GM12874 (cell line): Measurements from ENCODE around the gene PSMC2.

Source experiments
- TF ChIP-seq, protein P1 (sequence below): IDR thresholded peaks from 2 replicates; pipeline ENCODE4 v1.5.1; 2011; ENCODE audit warnings: low read depth, mild to moderate bottlenecking, control low read depth, low read length, moderate library complexity; ENCODE audit not compliant: insufficient read depth

Gene PSMC2

DNA sequence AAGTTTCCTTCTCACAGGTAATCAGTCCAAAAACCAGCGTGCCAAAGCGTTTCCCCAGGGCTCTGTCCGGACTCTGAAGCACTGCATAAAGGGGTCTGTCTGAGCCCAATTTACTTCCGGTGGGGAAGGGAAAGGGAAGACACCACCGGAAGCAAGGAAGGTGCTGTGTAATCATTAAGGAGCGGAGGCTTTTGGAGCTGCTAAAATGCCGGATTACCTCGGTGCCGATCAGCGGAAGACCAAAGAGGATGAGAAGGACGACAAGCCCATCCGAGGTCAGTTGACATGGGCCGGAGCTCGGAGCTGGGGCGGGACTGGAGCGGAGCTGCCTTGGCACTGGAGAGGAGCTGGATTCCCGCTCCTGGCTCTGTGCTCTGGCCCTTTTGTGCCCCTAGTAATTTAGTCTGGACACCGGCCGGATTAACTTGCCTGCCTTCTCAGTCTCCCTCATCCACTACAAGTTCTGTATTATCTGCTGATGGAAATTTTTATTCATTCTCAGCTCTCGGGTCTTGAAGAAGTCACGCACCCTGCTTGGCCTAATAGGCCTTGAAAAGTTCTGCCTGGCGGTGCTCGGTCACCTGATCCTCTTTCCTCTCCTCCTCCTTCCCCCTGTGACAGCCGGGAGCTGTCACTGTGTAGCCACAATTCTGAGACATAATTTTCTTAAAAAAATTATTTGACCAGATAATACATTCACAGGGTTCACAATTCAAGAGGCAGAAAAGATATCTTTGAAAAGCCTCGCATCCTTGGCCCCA is at the start of gene PSMC2:
TSS of gene PSMC2 (plus strand) at position 137 of the 761 bp plus-strand sequence. CDS start at position 206, 69 bp downstream.
- TF ChIP-seq, protein P1, sequence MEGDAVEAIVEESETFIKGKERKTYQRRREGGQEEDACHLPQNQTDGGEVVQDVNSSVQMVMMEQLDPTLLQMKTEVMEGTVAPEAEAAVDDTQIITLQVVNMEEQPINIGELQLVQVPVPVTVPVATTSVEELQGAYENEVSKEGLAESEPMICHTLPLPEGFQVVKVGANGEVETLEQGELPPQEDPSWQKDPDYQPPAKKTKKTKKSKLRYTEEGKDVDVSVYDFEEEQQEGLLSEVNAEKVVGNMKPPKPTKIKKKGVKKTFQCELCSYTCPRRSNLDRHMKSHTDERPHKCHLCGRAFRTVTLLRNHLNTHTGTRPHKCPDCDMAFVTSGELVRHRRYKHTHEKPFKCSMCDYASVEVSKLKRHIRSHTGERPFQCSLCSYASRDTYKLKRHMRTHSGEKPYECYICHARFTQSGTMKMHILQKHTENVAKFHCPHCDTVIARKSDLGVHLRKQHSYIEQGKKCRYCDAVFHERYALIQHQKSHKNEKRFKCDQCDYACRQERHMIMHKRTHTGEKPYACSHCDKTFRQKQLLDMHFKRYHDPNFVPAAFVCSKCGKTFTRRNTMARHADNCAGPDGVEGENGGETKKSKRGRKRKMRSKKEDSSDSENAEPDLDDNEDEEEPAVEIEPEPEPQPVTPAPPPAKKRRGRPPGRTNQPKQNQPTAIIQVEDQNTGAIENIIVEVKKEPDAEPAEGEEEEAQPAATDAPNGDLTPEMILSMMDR = no peak

DNA sequence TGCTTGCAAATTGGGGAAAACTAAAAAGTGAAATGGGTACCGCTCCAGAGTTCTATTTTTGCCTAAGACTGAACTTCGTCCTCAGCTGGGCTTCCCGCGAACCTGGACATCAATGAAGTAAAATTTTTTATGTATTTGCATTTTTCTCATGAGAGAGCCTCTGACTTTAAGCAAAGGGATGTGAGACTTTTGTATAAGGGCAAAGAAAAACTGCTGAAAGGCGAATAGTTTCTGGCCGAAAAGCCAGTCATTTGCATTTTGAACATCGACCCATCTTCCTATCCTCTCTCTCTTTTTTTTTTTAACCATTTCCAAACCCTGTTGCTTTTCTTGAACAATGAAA is 49.6 kb upstream of the PSMC2 start:
- TF ChIP-seq, protein P1 = no peak

DNA sequence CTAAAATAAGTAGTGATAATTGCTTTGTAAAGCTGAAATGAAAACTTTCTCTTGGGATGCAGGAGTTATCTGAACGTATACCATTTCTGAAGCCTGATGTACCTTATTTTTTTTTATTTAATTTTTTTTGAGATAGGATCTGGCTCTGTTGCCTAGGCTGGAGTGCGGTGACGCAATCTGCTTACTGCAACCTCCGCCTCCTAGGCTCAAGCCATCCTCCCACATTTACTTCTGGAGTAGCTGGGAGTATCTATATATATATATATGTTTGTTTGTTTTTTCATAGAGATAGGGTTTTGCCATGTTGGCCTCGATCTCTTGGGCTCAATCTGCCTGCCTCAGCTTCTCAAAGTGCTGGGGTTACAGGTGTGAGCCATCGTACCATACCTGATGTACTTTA is 47.8 kb upstream of the PSMC2 start:
- TF ChIP-seq, protein P1 = no peak

DNA sequence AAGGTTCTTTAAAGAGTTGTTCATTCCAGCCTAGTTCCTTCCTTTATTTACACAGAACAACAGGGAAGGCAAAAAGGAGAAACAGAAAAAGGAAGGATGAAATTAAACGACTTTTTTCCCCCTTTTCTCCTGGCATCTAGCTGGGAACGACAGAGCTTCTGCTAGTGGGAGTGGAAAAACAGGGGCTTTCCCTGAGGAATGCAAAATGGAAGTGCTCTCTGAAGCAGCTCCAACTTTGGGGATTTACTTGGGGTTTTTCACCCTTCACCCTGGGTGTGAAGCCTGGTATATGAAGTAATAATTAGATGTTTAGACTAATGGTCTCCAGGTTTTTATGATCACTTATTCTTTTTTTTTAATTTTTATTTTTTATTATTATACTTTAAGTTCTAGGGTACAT is 46.0 kb upstream of the PSMC2 start:
- TF ChIP-seq, protein P1 = no peak

DNA sequence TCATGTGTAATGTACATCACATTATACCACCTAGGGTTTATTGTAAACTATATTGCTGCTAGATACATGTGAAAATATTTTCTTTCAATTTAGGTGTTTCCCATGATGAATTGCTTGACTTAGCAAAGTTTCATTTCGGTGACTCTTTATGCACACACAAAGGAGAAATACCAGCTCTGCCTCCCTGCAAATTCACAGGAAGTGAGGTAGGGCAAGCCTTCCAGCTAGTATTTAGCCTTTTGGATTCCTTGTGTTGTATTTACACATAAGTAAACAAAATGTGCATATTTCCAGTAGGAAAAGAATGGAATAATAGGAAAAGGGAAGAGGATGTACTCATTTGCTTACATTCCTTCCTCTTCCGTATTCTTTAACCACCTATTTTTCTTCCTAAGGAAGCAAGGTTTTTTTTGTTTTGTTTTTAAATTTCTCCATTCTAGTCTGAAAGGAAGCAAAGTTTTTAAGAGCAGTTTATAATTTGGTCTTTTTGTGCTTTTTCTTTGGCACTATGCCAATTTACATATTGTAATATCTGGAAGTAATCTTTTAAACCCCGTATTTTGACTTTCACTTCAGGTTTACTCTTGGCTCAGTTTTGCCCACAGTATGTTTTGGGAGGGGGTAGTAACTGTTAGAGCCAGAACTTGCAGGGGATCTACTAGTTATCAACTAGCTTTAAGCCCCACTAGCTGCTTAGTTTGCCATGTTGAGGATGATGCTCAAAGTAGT is 39.8 kb upstream of the PSMC2 start:
- TF ChIP-seq, protein P1 = no peak

DNA sequence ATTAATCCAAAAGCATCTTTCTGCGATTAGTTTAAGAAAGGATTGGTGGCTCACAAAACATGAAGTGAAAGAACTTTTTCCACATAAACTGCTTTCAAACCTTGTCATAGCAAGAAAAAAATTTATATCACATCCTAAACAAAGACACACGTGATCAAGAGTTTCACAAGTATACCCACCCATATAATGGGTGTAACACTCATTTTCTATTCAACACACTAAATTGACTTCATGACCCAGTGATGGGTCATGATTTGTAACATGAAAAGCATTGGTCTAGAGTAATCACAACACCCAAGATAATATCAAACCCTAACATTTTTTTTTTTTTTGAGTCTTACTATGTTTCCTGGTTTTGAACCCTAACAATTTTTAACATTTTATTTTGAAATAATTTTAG is 32.6 kb upstream of the PSMC2 start:
- TF ChIP-seq, protein P1 = no peak

DNA sequence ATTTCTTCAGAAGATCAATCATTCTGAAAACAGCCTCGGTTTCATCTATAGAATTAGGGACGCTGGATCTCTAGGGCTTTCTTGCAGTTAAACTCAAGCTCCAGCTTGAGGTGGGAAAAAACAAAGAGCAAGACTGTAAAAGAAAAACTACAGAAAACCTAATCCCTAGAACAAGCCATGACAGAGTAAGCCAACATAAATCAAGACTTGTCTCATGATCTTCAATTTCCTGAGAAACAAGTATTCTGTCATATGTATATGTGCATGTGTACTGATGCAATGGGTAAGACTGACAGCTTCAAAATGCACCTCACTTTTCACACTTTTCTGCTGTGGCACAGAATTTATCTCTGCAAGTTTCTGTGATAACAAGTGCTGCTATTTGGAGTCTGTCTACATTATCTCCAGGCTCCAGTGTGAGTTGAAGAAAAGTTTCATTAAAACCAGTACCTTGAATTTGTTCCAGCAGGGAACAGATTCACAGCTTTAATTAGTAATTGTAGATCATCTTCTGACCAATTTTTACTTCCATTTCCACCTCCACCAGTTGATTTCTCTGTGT is 31.0 kb upstream of the PSMC2 start:
- TF ChIP-seq, protein P1 = no peak
